Measurements from ENCODE around the gene PPM1D.

Gene PPM1D

DNA sequence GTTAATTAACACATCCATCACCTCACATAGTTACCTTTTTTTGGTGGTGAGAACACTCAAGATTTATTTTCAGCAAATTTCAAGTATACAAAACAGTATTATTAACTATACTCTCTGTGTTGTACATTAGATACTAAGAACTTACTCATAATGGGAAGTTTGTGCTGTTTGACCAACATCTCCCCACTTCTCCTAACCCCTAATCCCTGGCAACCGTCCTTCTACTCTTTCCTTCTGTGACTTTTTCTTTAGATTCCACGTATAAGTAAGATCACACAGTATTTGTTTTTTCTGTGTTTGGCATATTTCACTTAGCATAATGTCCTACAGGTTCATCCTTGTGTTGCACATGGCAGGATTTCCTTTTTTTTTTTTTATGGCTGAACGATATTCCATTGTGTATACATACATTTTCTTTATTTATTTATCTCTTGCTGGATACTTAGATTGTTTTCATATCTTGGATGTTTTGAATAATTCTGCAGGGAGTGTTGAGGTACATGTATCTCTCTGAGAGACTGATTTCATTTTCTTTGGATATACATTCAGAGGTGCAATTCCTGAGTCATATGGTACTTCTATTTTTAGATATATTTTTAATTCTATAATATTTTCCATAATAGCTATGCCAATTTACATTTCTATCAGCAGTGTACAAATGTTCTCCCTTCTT is 19.0 kb downstream of the PPM1D start:
- no peak for DNase-seq (ENCODE audit: low read depth)

GRCh38 chr17:60622961-60623360 is 23.0 kb downstream of the PPM1D start:
- DNase-seq (ENCODE audit: low read depth), result no peak

DNA sequence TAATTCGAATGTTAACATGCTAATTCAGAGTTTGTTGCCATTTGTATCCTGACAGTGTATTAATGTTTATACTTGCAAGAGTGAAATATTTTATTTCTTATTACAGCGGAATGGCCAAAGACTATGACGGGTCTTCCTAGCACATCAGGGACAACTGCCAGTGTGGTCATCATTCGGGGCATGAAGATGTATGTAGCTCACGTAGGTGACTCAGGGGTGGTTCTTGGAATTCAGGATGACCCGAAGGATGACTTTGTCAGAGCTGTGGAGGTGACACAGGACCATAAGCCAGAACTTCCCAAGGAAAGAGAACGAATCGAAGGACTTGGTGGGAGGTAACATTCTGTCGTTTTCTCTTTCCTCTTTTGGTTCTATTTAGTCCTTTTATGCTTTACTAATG is 23.4 kb downstream of the PPM1D start:
- DNase-seq (ENCODE audit: low read depth), result no peak

DNA sequence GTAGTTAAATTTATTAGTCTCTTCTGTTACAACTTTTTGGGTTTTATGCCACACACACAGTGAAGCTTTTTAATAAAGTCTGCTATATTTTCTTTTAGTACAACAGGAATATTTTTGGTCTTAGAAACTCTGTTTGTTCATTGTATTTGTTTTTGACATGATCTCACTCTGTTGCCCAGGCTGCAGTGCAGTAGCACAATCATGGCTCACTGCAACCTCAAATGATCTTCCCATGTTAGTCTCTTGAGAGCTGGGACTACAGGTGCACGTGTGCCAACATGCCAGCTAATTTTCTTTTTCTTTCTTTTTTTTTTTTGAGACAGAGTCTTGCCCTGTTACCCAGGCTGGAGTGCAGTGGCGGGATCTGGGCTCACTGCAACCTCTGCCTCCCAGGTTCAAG is 27.1 kb downstream of the PPM1D start:
- DNase-seq (ENCODE audit: low read depth), result no peak

DNA sequence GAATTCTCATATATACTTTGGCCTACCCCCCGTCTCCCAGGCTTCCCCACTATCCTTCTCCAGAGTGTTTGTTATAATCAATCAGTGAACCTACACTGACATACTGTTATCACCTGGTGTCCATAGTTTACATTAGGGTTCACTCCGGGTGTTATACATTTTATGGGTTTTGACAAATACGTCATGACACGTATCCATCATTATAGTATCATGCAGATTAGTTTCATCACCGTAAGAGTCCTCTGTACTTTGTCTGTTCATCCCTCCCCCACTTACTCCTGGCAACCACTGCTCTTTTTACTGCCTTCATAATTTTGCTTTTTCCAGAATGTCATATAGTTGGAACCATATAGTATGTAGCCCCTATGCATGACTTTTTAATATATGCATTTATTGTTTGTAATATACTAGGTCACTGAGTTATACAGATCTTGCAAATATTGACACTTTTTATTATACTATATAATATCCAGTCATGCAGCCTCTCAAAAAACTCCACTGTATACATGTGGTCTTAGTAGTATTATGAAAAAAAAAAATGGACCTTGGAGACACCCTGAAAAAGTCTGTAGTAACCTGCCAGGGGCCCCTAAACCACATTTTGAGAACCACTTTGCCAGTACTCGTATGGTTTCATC is 28.4 kb downstream of the PPM1D start:
- no peak for DNase-seq (ENCODE audit: low read depth)

DNA sequence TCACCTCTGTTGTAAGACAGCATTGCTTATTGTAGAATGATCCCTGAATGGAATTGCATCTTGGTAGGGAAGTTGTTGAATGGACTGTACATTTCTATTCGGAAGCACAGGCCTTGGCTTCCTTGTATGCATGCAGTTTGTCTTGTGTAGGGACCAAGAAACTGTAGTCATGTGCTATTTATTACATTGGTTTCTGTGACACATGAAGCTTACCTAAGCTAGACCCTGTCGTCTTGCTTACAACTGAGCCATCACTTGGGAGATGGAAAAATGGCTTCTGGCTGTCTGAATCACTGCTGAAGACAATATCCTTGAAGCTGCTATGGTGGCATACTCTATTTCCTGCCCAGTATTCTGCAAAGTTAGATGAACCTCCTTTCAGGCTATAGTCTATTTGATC is 29.1 kb downstream of the PPM1D start:
- no peak for DNase-seq (ENCODE audit: low read depth)

DNA sequence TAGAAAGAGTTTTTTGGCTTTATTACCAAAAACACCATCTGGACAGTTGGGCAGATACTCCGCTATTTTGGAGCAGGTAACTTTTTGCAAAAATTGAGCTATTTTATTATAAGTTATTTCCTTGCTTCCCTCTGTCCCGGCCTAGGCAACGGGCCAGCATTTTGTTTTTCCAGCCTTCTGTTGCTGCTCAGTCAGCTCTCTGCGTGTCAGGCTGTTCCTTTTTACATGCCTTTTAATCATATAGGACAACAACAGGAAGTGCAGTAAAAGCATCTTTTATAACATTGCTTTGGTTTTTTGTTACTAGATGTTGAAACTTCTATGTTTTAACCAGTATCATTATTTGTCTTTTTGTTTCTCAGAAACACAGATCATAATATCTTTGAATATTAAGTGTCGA is 30.4 kb downstream of the PPM1D start:
- DNase-seq (ENCODE audit: low read depth), result no peak

GRCh38 chr17:60631119-60631518 is 31.1 kb downstream of the PPM1D start:
- no peak for DNase-seq (ENCODE audit: low read depth)

DNA sequence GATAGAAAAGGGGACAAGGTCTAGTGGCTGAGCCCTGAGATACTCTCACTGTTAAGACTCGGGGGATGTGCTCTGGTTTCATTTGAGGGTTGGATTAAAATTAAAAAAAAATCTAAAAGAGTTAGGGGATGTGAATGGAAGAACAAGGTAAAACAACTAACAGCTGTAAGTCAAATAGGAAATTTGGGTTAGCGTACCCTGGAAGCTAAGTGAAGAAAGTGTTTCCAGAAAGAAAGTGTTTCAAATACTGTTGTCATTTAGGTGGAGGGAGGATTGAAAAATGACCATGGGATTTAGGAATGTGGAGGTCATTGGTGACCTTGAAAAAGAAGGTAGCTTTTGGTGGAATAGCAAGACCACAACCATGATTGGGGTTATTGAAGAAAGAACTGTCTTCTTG is 37.7 kb downstream of the PPM1D start:
- DNase-seq (ENCODE audit: low read depth), result no peak

GRCh38 chr17:60639019-60639330 is 39.0 kb downstream of the PPM1D start:
- DNase-seq (ENCODE audit: low read depth), result no peak

GRCh38 chr17:60640503-60640902 is 40.5 kb downstream of the PPM1D start:
- no peak for DNase-seq (ENCODE audit: low read depth)

GRCh38 chr17:60641126-60641525 is 41.1 kb downstream of the PPM1D start:
- no peak for DNase-seq (ENCODE audit: low read depth)

DNA sequence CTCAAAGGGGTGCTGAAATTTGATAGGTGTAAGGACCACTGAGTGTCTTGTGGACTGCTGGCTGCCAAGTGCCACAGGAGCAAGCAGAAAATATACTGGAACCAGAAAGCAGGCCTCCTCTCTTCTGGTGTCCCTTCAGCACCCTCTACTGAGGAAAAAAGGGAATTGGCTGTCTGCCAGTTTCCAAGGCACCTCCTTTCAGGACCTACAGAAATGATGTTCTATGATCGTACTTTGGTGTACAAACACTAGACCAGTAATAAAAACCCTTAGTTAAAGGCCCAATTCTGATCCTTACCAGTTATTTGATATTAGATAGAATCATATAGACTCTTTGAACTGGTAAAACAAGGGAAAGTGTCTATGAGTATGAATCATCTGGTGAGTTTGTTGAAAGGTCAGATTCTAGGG is 41.8 kb downstream of the PPM1D start:
- DNase-seq (ENCODE audit: low read depth), result no peak

DNA sequence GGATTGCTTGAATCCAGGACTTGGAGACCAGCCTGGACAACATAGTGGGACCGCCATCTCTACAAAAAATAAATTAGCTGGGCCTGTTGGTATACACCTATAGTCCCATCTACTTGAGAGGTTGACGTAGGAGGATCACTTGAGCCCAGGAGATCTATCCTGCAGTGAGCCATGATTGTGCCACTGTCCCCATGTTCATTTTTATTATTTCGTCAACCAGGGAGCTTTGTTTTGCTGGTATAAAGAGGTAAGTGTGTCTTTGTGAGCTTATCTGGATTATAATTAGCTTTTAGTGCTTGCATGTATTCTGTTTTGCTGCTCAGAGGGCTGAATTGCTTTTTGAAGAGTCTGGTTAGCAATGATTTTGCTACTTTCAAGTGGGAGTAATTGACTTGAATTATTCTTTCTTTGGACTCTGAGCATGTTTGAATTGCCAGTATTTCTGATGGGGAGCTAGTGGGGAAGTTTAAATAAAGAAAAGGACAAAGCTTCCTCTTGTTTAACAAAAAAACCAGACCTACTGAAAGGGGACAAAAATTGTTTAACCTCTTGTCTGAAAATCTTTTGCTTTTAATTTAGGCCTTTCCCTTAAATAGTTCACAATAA is 46.0 kb downstream of the PPM1D start:
- DNase-seq (ENCODE audit: low read depth), result no peak

- no peak for DNase-seq (ENCODE audit: low read depth)
Observed at GRCh38 chr17:60646701-60647100, 46.7 kb downstream of the PPM1D start.

DNA sequence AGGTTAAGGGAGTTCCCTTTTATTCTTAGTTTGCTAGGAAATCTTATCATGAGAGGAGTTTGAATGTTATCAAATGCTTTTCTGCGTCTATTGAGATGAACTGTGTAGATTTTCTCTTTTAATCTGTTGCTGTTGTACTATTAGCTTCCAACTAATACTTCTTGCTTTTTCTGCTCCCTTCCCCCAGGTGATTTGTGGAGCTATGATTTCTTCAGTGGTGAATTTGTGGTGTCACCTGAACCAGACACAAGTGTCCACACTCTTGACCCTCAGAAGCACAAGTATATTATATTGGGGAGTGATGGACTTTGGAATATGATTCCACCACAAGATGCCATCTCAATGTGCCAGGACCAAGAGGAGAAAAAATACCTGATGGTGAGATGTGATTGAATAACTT is 47.7 kb downstream of the PPM1D start:
- DNase-seq (ENCODE audit: low read depth), result no peak

DNA sequence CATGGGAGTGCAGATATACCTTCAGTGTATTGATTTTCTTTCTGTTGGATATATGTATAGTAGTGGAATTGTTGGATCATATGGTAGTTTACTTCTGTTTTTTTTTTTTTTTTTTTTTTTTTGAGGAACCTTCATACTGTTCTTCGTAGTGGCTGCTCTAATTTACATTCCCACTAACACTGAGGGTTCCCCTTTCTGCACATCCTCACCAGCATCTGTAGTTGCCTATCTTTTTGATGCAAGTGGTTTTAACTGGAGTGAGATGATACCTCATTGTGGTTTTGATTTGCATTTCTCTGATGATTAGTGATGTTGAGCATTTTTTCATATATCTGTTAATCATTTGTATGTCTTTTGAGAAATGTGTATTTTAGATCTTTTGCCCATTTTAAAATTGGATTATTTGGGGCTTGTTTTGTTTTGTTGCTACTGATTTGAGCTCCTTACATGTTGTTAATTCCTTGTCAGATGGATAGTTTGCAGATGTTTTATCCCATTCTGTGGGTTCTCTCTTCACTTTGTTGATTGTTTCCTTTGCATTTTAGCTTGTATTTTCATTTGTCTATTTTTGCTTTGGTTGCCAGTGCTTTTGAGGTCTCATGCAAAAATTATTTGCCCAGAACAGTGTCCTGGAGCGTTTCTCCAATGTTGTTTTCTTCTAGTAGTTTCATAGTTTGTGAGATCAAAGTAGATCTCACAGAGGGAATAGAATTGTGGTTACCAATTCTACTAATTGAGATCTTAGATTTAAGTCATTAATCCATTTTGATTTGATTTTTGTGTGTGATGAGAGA is 52.7 kb downstream of the PPM1D start:
- no peak for DNase-seq (ENCODE audit: low read depth)

- no peak for DNase-seq (ENCODE audit: low read depth)
Observed at GRCh38 chr17:60653569-60653968, 53.6 kb downstream of the PPM1D start.

DNA sequence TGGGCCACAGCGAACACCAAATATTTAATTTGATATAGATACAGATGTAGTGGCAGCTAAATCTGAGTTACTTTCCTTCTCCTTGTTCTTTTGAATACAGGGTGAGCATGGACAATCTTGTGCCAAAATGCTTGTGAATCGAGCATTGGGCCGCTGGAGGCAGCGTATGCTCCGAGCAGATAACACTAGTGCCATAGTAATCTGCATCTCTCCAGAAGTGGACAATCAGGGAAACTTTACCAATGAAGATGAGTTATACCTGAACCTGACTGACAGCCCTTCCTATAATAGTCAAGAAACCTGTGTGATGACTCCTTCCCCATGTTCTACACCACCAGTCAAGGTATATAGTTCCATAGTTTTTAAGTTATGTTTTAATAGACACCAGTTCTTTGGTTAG is 56.5 kb downstream of the PPM1D start:
- DNase-seq (ENCODE audit: low read depth), result no peak

DNA sequence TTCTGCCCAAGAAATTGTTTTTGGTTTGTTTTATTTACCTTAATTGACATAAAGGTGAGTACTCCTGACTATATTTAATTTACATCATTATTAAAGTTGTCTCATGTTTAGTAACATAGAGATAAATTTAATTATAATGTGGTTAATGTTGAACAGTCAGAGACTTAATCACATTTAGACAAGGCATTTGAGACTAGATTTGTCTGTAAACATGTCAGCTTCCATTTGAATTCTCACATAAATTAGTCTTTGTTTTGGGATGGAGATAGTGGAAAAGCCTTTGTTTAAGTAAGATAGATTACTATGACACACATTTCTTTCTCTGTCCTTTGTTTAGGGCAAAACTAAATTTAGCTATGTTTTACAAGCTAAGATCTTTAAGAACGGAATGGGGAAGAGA is 59.2 kb downstream of the PPM1D start:
- DNase-seq (ENCODE audit: low read depth), result no peak

DNA sequence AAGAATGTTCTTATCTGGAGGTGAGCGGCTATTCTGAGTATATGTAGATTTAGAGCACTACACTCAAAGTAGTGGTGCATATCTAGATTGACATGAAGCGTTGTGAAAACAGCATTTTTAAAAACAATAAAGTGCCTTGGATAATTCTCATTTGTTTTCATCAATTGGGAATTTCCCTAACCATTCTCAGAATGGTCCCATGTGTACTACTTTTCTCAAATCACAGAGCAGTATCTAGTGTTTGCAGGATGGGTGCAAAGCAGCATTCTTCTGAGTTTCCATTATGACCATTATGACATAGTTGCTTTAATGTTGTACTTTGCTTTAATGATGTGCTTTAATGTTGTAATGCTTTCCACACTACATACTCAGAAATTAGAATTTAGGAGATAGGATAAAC is 61.5 kb downstream of the PPM1D start:
- DNase-seq (ENCODE audit: low read depth), result no peak

- DNase-seq (ENCODE audit: low read depth), result no peak
Observed at GRCh38 chr17:60664022-60664421, 64.0 kb downstream of the PPM1D start.

- no peak for DNase-seq (ENCODE audit: low read depth)
Observed at GRCh38 chr17:60665602-60666001, 65.6 kb downstream of the PPM1D start.

Measured in stimulated activated CD8-positive, alpha-beta memory T cell treated with anti-CD3 and anti-CD28 coated beads, Interleukin-4, amount 100 ng/mL, for 24 hours (primary cell).